ENCODE data around the gene DICER1.
"Not testable (repeated sequence)": the region's sequence is repeated elsewhere in the genome, so short reads cannot be mapped to it uniquely, and the experiment has no call there.

The DICER1 gene

GRCh38 chr14:95183532-95184412 is 26.4 kb upstream of the DICER1 start:
- DNase-seq = no peak

DNA sequence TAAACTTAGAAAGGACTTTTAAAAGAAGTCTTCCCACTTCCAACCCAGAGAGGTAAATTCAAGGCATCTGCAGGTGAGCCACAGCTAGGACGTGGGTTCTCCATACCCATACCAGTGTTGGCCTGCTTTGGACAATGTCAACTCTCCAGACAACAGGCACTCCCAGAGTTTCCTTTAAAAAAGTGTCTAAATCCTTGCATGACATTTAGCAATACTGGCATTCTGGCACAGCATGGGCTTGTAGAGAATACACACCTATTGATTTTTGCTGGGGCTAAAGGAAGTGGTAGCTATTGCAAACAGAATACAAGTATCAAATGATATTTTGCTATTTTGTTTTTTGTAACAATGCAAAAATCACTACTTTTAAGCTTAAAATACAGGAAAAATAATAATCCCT is 25.8 kb upstream of the DICER1 start:
- DNase-seq = no peak

GRCh38 chr14:95182379-95182778 is 25.1 kb upstream of the DICER1 start:
- no peak for DNase-seq

- DNase-seq = no peak
These were observed 23.8 kb upstream of the DICER1 start for GRCh38 chr14:95180966-95181741.

DNA sequence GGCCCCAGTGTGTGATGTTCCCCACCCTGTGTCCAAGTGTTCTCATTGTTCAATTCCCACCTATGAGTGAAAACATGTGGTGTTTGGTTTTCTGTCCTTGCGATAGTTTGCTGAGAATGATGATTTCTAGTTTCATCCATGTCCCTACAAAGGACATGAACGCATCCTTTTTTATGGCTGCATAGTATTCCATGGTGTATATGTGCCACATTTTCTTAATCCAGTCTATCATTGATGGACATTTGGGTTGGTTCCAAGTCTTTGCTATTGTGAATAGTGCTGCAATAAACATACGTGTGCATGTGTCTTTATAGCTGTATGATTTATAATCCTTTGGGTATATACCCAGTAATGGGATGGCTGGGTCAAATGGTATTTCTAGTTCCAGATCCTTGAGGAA is 18.3 kb upstream of the DICER1 start:
- DNase-seq = not testable (repeated sequence)

GRCh38 chr14:95174184-95174792 is 17.0 kb upstream of the DICER1 start:
- no peak for DNase-seq

- DNase-seq = no peak
These were observed 16.2 kb upstream of the DICER1 start for GRCh38 chr14:95173518-95173917.

DNA sequence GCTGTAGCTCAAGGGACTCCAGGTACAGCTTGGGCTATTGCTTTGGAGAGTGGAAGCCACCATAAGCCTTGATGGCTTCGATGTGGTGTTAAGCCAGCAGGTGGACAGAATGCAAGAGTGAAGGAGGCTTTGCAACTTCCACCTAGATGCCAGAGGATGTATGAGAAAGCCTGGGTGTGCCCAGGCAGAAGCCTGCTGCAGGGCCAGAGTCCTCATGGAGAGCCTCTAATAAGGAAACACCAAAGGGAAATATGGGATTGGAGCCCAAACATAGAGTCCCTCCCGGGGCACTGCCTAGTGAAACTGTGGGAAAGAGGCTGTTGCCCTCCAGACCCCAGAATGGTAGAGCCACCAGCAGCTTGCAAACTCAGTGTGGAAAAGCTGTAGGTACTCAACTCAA is 9.8 kb upstream of the DICER1 start:
- no peak for DNase-seq

DNA sequence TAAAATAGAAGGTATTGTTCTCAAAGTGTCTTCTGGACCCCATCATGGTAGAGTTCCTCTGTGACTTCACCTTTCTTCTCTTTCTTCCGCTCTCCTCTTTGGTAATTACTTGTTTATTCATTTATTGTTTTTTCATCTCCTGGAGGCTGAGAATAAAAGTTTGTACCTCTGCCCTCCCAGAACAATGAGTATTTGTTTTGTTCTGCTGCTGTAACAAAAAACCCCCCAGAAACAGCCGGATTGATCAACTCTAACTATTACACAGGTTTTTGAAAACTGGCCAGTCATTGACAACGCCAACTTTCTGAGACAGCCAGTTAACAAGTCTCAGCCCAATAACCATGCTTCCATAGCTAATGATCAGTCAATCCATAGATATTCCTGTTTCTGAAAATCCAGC is 8.2 kb upstream of the DICER1 start:
- no peak for DNase-seq

- DNase-seq = no peak
These were observed 7.2 kb upstream of the DICER1 start for GRCh38 chr14:95164506-95164905.

DNA sequence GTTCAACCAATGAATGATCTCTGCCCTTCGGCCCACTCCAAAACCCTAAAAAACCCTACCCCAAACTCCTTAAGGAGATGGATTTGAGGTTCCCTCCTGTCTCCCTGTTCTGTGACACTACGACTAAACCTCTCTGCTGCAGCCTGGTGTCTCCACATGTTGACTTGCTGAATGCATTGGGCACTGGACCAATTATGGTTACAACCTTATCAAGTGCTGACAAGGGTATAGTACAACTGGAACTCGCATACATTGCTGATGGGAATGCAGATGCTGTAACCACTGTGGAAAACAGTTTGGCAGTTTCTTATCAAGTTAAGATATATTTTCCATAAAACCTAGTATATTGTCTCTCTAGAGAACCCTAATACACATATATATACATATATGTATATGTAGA is 6.3 kb upstream of the DICER1 start:
- no peak for DNase-seq

DNA sequence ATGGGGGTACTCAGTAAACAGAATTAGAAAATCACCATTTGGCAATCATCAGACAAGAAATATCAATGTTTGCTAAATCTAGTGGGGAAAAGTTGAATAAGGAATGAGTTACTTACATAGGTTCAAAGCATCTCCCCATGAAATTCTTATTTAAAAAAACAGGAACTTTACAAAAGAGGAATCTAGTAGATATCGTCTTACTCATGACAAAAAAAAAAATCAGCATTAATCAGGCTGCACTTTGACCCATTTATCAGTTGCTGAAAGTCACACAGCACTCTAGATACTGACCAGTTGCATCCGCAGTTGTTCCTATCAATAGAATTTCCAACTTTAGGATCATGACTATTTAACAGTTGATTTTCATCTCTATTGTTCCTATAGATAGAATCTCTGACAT is 5.8 kb upstream of the DICER1 start:
- no peak for DNase-seq

DNA sequence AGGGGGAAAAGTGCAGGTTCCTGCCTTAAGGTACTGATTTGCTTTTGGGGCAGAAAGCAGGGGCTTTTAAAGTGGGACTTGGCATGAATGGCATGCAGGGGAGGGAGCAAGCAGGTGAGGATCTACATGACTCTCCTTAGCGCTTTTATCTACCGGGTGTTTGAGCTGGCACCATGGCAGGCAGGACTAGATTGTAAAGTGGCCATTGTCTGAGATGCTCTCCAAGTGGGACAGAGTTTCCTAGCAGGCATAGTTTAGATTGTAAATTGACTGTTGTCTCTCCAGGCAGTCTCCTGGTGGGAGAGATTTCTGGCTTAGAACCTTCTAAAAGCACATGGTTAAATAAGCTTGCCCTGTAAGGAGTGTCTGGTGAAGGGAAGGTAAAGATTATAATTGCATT is 5.3 kb upstream of the DICER1 start:
- no peak for DNase-seq

GRCh38 chr14:95157048-95157326 is 342 bp downstream of the DICER1 start:
- DNase-seq = no peak

DNA sequence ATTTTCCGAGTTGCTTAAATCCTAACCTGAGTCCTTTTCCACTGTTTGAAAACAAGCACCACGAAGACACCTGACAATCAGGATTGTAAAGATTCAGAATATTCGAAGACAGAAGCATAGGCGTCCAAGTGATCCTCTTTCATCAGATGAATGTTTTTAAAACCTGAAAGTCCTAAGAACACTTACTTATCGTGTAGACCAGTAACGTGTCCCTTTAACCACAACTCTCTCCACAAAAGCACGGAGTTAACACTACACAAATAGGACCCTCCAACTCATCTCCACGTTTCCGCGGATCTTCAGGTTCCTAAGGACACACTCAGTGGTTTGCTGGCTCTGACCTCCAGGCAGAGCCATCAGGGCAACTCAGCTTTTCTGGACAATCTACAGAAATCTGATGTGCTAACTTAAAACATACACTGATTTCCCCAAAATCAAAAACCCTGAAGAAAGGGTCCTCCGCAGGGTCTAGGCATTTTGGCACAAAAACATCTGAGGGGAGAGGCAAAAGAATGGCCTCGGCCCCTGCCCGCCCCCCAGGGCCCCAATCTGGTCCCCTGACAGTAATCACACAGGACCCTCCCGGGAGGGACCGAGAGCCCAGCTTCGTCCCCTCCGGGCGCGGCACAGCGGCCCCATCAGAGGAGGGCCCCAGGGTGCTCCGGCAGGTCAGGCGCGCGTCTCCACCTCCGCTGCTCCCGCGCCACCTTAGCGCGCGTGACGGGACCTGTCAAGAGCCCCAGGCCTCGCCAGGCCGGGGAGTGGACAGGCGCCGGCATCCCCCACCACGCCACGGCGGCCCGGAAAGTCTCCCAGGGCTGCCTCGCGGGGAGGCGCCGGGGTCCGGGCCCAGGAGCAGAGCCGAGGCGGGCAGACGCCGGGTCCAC is 925 bp downstream of the DICER1 start:
- DNase-seq = peak; percentile 33

DNA sequence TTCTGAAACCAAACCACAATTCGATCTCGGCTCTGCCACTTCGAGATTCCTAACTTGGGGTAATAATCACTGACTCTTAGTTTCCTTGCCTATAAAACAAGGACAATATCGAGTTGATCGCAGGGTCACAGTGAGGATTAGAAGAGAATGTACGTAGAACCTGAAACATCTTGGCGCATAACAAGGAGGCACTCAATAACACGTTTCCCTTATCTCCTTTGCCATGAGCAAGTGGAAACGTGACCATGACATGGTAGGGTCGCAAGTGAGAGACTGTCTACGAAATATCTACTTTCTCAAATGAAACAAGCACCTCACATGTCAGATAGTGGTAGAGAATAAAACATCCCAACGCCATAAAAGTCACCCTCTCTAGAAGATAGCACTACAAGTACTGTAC is 2.3 kb downstream of the DICER1 start:
- no peak for DNase-seq

GRCh38 chr14:95153866-95154265 is 3.5 kb downstream of the DICER1 start:
- DNase-seq = no peak

DNA sequence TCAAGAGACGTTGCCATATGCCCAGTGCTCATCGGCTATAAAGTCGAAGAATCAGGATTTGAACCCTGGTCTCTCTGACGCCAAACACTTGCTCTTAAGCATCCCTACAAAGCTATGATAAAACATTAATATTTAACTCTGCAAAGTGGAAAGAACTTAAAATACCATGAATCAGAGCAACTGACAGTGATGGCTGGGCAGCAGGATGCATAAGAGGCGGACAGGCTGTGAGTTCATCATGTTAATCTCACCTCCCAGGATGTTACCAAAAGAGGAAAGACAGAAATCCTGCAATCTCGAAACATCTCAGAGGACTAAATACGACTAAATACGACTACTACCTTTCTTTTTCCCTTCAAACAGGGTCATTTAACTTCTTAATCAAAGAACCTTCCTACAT is 5.8 kb downstream of the DICER1 start:
- DNase-seq = no peak

DNA sequence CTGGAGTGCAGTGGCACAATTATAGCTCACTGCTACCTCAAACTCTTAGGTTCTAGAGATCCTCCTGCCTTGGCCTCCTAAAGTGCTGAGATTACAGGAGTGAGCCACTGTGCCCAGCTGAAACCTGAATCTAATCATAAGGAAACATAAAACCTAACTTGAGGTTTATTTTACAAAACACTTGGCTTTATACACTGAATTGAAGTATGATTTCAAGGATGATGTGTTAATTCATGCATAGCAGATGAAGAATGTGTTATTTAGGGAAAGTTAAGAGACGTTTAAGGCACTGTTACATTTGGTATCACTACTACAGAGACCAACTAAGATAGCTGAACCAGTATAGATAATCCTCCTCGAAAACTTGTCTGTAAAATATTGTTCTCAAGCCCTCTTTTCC is 6.4 kb downstream of the DICER1 start:
- no peak for DNase-seq

DNA sequence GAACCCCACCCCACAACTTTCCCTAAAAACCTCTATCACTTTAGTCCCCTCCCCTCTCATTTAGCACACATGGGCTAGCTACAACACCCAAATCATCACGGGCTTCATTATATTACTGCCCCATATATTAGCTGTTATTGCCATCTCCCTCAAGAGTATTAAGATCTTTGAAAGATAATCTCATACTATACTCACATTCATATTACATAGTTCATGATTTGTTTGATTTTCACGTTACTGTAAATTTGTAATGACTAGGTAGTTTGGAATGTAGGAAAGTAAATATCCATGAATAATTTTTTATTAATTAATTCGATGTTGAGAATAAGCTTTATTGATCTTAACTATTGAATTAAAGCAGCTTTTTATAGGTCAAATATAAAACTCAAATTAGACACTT is 7.9 kb downstream of the DICER1 start:
- no peak for DNase-seq

DNA sequence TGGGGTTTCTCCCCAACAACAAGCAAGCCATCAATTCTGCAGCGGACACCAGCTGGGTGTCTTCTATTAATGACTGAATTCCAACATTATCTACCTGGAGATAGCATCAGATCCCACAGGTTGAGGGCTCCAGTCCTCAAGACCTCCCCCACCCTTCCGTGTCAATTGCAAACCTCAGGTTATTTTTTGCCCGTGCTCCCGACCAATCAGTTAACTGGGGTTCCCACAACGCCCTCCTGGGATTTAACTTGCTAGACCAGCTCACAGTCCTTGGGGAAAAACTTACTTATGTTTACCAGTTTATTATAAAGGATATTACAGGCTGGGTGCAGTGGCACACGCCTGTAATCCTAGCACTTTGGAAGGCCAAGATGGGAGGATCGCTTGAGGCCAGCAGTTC is 9.7 kb downstream of the DICER1 start:
- DNase-seq = no peak

DNA sequence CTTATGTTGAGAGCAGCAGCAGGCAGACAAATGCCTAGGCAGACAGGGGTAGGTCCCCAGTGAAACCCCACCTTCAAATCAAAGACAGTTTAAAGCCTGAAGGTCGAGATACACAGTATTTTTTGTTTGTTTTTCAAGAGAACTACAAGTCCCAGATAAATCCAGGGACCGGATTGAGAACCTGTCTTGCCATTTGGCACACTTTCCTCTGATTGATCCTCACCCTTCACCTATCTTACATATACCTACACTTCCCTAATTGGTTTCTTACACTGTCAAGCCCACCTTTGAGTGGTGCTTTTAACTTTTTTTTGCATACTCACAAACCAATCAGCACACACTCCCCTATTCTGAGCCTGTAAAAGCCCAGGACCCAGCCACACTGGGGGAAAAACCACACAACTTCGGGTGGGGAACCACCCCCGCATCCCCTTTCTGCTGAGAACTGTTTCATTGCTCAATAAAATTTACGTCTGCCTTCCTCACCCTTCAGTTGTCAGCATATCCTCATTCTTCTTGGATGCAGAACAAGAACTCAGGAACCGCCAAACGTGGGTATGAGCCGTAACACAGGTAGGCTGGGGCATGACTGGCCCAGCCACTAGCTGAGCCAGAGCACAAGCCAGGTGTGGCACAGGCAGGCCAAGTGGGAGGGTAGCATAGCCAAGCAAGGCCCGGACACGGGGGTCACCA is 11.1 kb downstream of the DICER1 start:
- DNase-seq = no peak

GRCh38 chr14:95144849-95145248 is 12.5 kb downstream of the DICER1 start:
- DNase-seq = no peak
